CD4-positive, alpha-beta T cell treated with Interleukin-6 at 100 ng/mL for 8 hours (primary cell): ENCODE results near the gene SLC25A21.
"Not testable (repeated sequence)": the region's sequence is repeated elsewhere in the genome, so short reads cannot be mapped to it uniquely, and the experiment has no call there.

ENCODE experiments used
- DNase-seq: peaks from one replicate; pipeline ENCODE4 v3.0.0-alpha.2; 2020; ENCODE audit warnings: mixed read lengths, low spot score

SLC25A21 gene

GRCh38 chr14:36820901-36821300 lies 351.5 kb downstream of the SLC25A21 start:
- DNase-seq: no peak

GRCh38 chr14:36820111-36820709 lies 352.2 kb downstream of the SLC25A21 start:
- no peak for DNase-seq

DNA sequence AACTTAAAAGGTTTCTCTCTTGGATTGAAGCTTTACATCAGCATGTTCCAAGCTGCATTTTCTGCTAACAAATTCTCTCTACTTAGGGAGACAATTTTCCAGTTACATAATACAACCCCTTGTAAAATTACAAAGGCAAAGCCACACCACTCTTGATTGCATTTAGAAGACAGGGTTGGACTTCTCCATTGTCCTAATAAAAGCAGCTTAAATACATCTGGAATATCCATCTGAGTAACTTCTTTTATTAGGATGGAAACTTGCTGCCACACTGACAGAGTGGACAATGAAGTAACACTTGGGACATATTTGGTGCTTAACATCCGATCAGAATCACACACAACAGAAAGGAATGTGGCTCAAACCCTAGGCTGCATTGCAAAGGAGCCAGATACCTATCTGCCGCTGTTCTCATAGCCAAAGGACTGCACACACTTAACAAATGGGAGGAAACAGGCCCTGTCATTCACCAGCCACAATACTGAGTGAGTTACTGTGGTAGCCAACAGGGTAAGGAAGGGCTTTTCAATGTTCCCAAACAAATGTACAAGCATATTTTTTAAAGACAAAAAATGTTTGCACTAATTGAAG lies 353.5 kb downstream of the SLC25A21 start:
- DNase-seq: no peak

DNA sequence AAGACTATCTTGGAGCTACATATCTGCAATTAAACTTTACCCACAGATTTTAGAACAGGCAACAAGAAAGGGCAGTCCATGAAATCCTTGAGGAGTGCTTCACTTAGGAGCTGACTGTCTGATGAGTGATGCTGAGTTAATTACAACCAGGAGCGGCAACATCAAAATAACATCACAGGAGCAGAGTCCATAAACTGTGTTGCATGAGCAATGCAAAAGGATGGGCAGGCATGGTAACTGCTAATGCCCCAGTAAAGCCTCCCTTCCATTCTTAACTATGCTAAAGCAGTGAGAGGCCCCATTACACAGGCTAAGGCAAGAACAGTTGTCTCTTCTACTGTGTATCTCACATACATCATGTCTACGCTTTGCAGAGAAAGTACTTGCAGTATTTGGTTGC lies 354.2 kb downstream of the SLC25A21 start:
- DNase-seq: no peak

GRCh38 chr14:36817071-36817930 lies 355.1 kb downstream of the SLC25A21 start:
- DNase-seq: no peak

DNA sequence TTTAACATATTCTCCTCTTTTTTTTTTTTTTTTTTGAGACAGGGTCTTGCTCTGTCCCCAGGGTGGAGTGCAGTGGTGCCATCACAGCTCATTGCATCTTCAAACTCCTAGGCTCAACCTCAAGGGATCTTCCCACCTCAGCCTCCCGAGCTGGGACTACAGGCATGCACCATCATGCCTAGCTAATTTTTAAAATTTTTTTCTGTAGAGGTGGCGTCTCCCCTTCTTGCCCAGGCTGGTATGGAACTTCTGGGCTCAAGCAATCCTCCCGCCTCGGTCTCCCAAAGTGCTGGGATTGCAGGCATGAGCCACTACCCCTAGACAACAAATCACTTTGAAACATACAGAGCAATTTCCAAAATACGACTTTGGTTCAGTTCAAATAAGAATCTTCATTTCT lies 355.9 kb downstream of the SLC25A21 start:
- no peak for DNase-seq

DNA sequence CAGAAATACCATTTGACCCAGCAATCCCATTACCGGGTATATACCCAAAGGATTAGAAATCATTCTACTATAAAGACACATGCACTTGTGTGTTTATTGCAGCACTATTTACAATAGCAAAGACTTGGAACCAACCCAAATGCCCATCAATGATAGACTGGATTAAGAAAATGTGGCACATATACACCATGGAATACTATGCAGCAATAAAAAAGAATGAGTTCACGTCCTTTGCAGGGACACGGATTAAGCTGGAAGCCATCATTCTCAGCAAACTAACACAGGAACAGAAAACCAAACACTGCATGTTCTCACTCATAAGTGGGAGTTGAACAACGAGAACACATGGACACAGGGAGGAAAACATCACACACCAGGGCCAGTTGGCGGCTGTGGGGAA lies 357.6 kb downstream of the SLC25A21 start:
- DNase-seq: not testable (repeated sequence)

DNA sequence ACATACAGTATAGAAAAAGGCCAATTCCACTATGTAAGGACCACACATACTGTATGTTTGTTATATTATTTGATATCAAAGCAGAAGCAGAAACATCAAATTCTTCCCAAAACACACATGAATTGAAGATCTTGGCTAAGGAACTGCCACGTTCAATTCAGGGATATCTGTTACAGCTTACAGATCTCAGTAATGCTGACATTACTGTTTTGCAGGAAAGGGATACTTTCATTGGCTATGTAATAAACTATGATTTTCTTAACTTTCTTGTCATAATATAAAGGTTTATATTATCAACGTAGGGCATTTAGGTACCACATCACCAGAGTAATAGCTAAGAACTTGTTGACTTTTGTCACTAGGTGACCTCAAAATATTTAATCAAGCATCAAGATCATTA lies 362.2 kb downstream of the SLC25A21 start:
- DNase-seq: no peak

DNA sequence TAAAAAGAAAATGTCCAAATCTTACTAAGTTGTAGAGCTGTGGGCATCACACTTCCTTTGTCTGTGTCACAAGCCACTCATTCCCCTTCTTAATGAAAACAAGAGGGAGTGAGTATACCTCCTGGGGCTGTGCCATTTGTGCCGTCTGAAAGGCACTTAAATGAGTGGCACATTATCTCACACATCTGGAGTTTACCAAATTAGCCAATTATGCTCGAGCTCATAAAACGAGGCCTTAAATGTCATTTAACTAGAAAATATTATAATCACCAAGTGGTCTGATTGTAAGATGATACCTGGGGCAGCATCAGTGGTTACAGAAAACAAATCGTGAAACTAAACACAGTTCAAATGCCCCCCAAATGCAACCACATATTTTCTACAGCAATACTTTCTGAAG lies 364.7 kb downstream of the SLC25A21 start:
- no peak for DNase-seq

- no peak for DNase-seq
Measured at GRCh38 chr14:36805131-36805559, 367.3 kb downstream of the SLC25A21 start.

DNA sequence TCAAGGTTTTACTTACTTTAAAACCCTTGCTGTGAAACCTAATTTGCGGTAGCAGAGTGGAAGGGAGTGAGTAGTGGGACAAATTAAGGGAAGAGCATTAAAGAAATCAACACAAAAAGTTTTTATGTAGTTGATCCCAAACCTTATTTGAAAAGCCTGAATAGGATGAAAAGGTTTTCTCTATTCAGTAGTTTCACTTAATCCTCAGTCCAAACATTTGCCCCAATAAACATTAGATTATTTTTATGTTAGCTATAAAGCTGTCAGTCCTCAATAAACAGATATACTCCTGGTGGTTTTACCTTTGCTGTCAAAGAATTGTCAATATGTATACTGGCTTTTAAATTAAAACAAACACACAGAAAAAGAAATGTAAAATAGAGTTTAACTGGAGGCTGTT lies 374.8 kb downstream of the SLC25A21 start:
- no peak for DNase-seq

DNA sequence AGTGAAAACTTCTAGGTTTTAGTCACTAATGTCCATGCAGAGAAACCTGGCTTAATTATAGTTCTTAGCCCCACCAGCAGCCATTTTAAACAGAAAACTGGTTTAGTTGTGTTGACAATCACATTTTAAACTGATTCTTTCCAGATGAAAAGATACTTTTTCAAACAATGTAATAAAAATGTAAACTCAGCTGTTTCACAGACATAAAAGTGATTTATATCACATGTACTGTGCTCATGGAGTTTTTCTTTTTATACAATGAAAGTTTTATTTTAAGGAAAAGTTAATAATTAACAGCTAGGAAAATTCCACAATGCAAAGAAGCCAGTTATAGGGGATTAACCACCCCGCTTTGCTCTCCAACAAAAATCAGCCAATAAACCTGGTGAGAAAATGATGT lies 381.0 kb downstream of the SLC25A21 start:
- no peak for DNase-seq

DNA sequence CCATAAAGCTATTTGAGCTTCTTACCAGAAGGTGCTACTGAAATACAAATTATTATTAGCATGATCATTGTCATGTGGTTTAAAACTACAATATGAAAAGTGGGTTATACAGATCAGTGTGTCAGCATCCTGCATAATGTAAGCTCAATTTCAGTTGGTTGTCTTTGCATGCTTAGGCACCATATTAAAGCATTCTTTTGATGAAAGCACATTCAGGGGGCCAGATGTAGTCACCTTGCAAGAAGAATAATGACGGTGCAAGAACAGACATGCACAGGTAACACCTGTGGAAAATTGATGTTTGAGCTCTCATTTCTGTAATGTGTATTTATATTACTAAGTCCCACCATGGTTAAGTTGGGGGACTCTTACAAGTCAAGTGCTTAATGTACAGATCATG lies 386.9 kb downstream of the SLC25A21 start:
- no peak for DNase-seq

- DNase-seq: no peak
Measured at GRCh38 chr14:36784541-36784940, 387.9 kb downstream of the SLC25A21 start.

- no peak for DNase-seq
Measured at GRCh38 chr14:36781897-36782296, 390.5 kb downstream of the SLC25A21 start.

- DNase-seq: no peak
Measured at GRCh38 chr14:36773558-36773957, 398.8 kb downstream of the SLC25A21 start.

- no peak for DNase-seq
Measured at GRCh38 chr14:36773136-36773540, 399.3 kb downstream of the SLC25A21 start.

DNA sequence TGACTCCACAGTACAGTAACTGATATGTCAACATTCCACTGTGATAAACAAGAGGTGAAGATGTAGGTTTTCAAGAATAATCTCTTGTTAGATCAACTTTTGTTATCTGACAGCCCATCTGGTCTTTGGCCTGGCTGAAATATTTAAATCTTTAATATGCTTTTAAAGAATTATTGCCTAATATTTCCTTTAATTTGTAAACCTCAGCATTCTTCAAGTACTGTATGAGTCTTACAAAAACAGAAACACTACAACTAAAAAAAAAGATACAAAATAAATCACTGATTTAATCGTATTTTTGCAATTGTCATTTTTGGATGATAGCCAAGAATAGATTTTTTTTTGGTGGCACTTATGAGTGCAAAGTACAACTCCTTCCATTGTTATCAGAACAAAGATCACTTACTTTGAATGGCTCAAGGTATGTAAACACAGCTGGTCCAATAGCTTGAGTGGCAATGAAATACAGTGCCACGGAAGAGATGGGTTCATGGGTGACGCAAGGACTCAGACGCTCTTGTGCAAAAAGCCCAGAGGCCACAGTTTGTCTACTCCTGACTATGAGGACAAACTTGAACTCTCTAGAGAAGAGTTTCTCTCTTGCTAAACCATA lies 401.3 kb downstream of the SLC25A21 start:
- DNase-seq: no peak

- DNase-seq: no peak
Measured at GRCh38 chr14:36768638-36769337, 403.6 kb downstream of the SLC25A21 start.

DNA sequence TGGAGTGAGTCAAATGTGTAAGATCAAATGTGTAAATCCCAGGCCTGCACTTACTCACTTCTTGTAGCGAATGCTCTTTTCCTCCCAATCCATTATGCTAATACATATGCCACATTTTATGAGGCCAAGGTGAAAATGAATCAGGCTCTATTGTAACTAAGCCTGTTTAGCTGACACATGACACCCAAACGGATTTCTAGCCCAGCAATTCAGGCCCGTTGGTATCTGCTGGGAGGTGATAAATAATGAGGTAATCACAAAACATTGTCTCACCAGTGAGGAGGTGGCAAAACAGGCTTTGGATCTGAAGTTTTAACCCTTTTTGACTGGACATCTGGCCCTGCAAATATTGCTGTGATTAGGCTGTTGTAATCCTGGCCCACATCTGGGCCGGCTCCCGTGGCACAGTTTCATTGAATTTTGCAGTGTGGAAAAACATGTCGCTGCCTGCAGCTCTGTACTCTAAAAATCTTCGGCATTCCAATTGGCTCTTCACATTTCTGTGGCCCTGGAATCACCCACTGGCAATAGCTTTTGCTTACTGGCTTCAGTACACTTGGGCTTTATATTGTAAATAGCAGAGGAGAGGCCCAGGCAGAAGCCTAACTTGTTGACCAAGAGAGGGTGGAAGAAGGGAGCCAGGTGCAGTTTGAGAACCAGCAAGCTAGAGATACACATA lies 404.7 kb downstream of the SLC25A21 start:
- DNase-seq: no peak

- DNase-seq: no peak
Measured at GRCh38 chr14:36766974-36767373, 405.4 kb downstream of the SLC25A21 start.
